H1 (cell line): ENCODE results near the gene NLRC3.

Experiments used
- EP300 ChIP-seq, 2 experiments: IDR thresholded peaks; 1 replicate in 1 of 2; 2 replicates in 1 of 2; pipeline ENCODE4 v1.6.1; 2011 to 2012; ENCODE audit warnings: low read depth in 2 of 2, low read length in 2 of 2, mild to moderate bottlenecking in 2 of 2, borderline replicate concordance in 1 of 2, inconsistent platforms in 1 of 2, moderate library complexity in 1 of 2
- TEAD4 ChIP-seq: IDR thresholded peaks from 2 replicates; pipeline ENCODE4 v1.6.1; 2012; ENCODE audit warnings: low read depth, low read length, inconsistent platforms, mixed read lengths
- TF ChIP-seq, protein P1 (sequence below), 3 experiments: IDR thresholded peaks; 1 replicate in 2 of 3; 2 replicates in 1 of 3; pipeline versions ENCODE4 v1.5.1 to v1.6.1; 2011; ENCODE audit warnings: low read length in 3 of 3, mild to moderate bottlenecking in 3 of 3, inconsistent platforms in 2 of 3, low read depth in 1 of 3, moderate library complexity in 1 of 3; ENCODE audit not compliant: insufficient read depth in 1 of 3; ENCODE audit errors: control extremely low read depth in 1 of 3

DNA sequence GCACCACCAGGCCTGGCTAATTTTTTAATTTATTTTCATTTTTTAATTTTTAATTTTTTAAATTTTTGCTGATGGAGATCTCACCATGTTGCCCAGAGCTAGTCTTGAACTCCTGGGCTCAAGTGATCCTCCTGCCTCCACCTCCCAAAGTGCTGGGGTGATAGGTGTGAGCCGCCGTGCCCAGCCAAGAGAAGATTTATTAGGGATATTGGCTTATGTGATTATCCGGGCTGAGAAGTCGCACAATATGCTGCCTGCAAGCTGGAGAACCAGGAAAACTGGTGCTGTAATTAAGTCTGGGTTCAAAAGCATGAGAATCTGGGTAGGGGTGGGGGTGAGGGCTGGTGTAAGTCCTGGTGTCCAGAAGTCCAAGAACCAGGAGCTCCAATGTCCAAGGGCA is 79.4 kb downstream of the NLRC3 start:
- TF ChIP-seq TEAD4 (no peak), EP300 (IDR thresholded peaks at IDR 0.05; ENCODE audit: borderline replicate concordance in 1 of 2, low read depth in 2 of 2, low read length in 2 of 2) (no peak)
- TF ChIP-seq, protein P1, sequence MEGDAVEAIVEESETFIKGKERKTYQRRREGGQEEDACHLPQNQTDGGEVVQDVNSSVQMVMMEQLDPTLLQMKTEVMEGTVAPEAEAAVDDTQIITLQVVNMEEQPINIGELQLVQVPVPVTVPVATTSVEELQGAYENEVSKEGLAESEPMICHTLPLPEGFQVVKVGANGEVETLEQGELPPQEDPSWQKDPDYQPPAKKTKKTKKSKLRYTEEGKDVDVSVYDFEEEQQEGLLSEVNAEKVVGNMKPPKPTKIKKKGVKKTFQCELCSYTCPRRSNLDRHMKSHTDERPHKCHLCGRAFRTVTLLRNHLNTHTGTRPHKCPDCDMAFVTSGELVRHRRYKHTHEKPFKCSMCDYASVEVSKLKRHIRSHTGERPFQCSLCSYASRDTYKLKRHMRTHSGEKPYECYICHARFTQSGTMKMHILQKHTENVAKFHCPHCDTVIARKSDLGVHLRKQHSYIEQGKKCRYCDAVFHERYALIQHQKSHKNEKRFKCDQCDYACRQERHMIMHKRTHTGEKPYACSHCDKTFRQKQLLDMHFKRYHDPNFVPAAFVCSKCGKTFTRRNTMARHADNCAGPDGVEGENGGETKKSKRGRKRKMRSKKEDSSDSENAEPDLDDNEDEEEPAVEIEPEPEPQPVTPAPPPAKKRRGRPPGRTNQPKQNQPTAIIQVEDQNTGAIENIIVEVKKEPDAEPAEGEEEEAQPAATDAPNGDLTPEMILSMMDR (IDR thresholded peaks at IDR 0.05; ENCODE audit: control extremely low read depth in 1 of 3, insufficient read depth in 1 of 3, low read depth in 1 of 3, low read length in 3 of 3): no peak
